ENCODE measurements around the gene MED12L.

Gene MED12L

GRCh38 chr3:151275091-151275490 lies 189.6 kb downstream of the MED12L start:
- H3K27me3 ChIP-seq (ENCODE audit: insufficient read depth, low read length), result no peaks in the 10 kb centered on the region
- H3K27ac ChIP-seq (ENCODE audit: low read depth, low read length), result no peak overlapping the region
- H2AFZ ChIP-seq (ENCODE audit: low read length, unreplicated experiment), result no peak overlapping the region
- no peak overlapping the region for H3K4me3 ChIP-seq (ENCODE audit: low read depth, low read length)
- no peaks in the 10 kb centered on the region for H3K4me1 ChIP-seq (ENCODE audit: control insufficient read depth, insufficient read depth, low read length, unreplicated experiment)
- no peaks in the 10 kb centered on the region for H3K79me2 ChIP-seq (ENCODE audit: control insufficient read depth, insufficient read depth, low read length, unreplicated experiment)
- H3K36me3 ChIP-seq (ENCODE audit: insufficient read depth, low read length), result no peaks in the 10 kb centered on the region

- no peaks in the 10 kb centered on the region for H3K27me3 ChIP-seq (ENCODE audit: insufficient read depth, low read length)
- no peak overlapping the region for H3K27ac ChIP-seq (ENCODE audit: low read depth, low read length)
- H3K4me3 ChIP-seq (ENCODE audit: low read depth, low read length), result no peak overlapping the region
- H3K4me1 ChIP-seq (ENCODE audit: control insufficient read depth, insufficient read depth, low read length, unreplicated experiment), result no peaks in the 10 kb centered on the region
- no peak overlapping the region for H2AFZ ChIP-seq (ENCODE audit: low read length, unreplicated experiment)
- no peaks in the 10 kb centered on the region for H3K36me3 ChIP-seq (ENCODE audit: insufficient read depth, low read length)
- H3K79me2 ChIP-seq (ENCODE audit: control insufficient read depth, insufficient read depth, low read length, unreplicated experiment), result no peaks in the 10 kb centered on the region
Measured at GRCh38 chr3:151276038-151276686, 190.7 kb downstream of the MED12L start.

GRCh38 chr3:151276687-151277042 lies 191.2 kb downstream of the MED12L start:
- Histone ChIP-seq H3K79me2 (ENCODE audit: control insufficient read depth, insufficient read depth, low read length, unreplicated experiment) (no peaks in the 10 kb centered on the region), H3K27me3 (ENCODE audit: insufficient read depth, low read length) (no peaks in the 10 kb centered on the region), H2AFZ (ENCODE audit: low read length, unreplicated experiment) (no peak overlapping the region), H3K36me3 (ENCODE audit: insufficient read depth, low read length) (no peaks in the 10 kb centered on the region), H3K4me3 (ENCODE audit: low read depth, low read length) (no peak overlapping the region), H3K27ac (ENCODE audit: low read depth, low read length) (no peak overlapping the region), H3K4me1 (ENCODE audit: control insufficient read depth, insufficient read depth, low read length, unreplicated experiment) (peaks cover 2% of the 10 kb centered on the region)

- H2AFZ ChIP-seq (ENCODE audit: low read length, unreplicated experiment), result no peak within 1 kb of the TSS
- no peaks in the 10 kb centered on the region for H3K36me3 ChIP-seq (ENCODE audit: insufficient read depth, low read length)
- H3K27me3 ChIP-seq (ENCODE audit: insufficient read depth, low read length), result no peaks in the 10 kb centered on the region
- H3K27ac ChIP-seq (ENCODE audit: low read depth, low read length), result no peak within 1 kb of the TSS
- H3K4me1 ChIP-seq (ENCODE audit: control insufficient read depth, insufficient read depth, low read length, unreplicated experiment), result peaks cover 9% of the 10 kb centered on the region
- no peak within 1 kb of the TSS for H3K4me3 ChIP-seq (ENCODE audit: low read depth, low read length)
- H3K79me2 ChIP-seq (ENCODE audit: control insufficient read depth, insufficient read depth, low read length, unreplicated experiment), result no peaks in the 10 kb centered on the region
Measured at GRCh38 chr3:151278230-151278629, 192.8 kb downstream of the MED12L start, which contains the start of gene P2RY14. TSS of gene P2RY14 (minus strand) at chr3:151278542. CDS start at chr3:151214316, 64,226 bp downstream.

GRCh38 chr3:151281671-151282324 lies 196.3 kb downstream of the MED12L start:
- Histone ChIP-seq H2AFZ (ENCODE audit: low read length, unreplicated experiment) (no peak overlapping the region), H3K36me3 (ENCODE audit: insufficient read depth, low read length) (no peaks in the 10 kb centered on the region), H3K4me1 (ENCODE audit: control insufficient read depth, insufficient read depth, low read length, unreplicated experiment) (peaks cover 20% of the 10 kb centered on the region), H3K79me2 (ENCODE audit: control insufficient read depth, insufficient read depth, low read length, unreplicated experiment) (no peaks in the 10 kb centered on the region), H3K27ac (ENCODE audit: low read depth, low read length) (peak overlapping the region; percentile 40; the same call in 1 of the 2 replicates), H3K27me3 (ENCODE audit: insufficient read depth, low read length) (no peaks in the 10 kb centered on the region), H3K4me3 (ENCODE audit: low read depth, low read length) (no peak overlapping the region)

GRCh38 chr3:151282921-151283320 lies 197.5 kb downstream of the MED12L start:
- no peak overlapping the region for H3K4me3 ChIP-seq (ENCODE audit: low read depth, low read length)
- H3K27ac ChIP-seq (ENCODE audit: low read depth, low read length), result peak overlapping the region; percentile 69; the same call in 1 of the 2 replicates
- peak overlapping the region; percentile 89 for H2AFZ ChIP-seq (ENCODE audit: low read length, unreplicated experiment)
- no peaks in the 10 kb centered on the region for H3K36me3 ChIP-seq (ENCODE audit: insufficient read depth, low read length)
- H3K4me1 ChIP-seq (ENCODE audit: control insufficient read depth, insufficient read depth, low read length, unreplicated experiment), result peaks cover 20% of the 10 kb centered on the region
- H3K27me3 ChIP-seq (ENCODE audit: insufficient read depth, low read length), result no peaks in the 10 kb centered on the region
- H3K79me2 ChIP-seq (ENCODE audit: control insufficient read depth, insufficient read depth, low read length, unreplicated experiment), result no peaks in the 10 kb centered on the region

- peak overlapping the region; percentile 89 for H2AFZ ChIP-seq (ENCODE audit: low read length, unreplicated experiment)
- peaks cover 20% of the 10 kb centered on the region for H3K4me1 ChIP-seq (ENCODE audit: control insufficient read depth, insufficient read depth, low read length, unreplicated experiment)
- no peak overlapping the region for H3K4me3 ChIP-seq (ENCODE audit: low read depth, low read length)
- peak overlapping the region; percentile 69 for H3K27ac ChIP-seq (ENCODE audit: low read depth, low read length)
- no peaks in the 10 kb centered on the region for H3K27me3 ChIP-seq (ENCODE audit: insufficient read depth, low read length)
- H3K79me2 ChIP-seq (ENCODE audit: control insufficient read depth, insufficient read depth, low read length, unreplicated experiment), result no peaks in the 10 kb centered on the region
- no peaks in the 10 kb centered on the region for H3K36me3 ChIP-seq (ENCODE audit: insufficient read depth, low read length)
Measured at GRCh38 chr3:151283387-151283786, 197.9 kb downstream of the MED12L start.

GRCh38 chr3:151283907-151284461 lies 198.5 kb downstream of the MED12L start:
- Histone ChIP-seq H3K27ac (ENCODE audit: low read depth, low read length) (peak overlapping the region; percentile 69), H3K4me3 (ENCODE audit: low read depth, low read length) (no peak overlapping the region), H3K4me1 (ENCODE audit: control insufficient read depth, insufficient read depth, low read length, unreplicated experiment) (peaks cover 20% of the 10 kb centered on the region), H3K36me3 (ENCODE audit: insufficient read depth, low read length) (no peaks in the 10 kb centered on the region), H3K79me2 (ENCODE audit: control insufficient read depth, insufficient read depth, low read length, unreplicated experiment) (no peaks in the 10 kb centered on the region), H3K27me3 (ENCODE audit: insufficient read depth, low read length) (no peaks in the 10 kb centered on the region), H2AFZ (ENCODE audit: low read length, unreplicated experiment) (peak overlapping the region; percentile 86)

GRCh38 chr3:151285940-151286339 lies 200.5 kb downstream of the MED12L start:
- Histone ChIP-seq H3K4me1 (ENCODE audit: control insufficient read depth, insufficient read depth, low read length, unreplicated experiment) (peaks cover 20% of the 10 kb centered on the region), H2AFZ (ENCODE audit: low read length, unreplicated experiment) (peak overlapping the region; percentile 23)

GRCh38 chr3:151289445-151289844 lies 204.0 kb downstream of the MED12L start:
- no peaks in the 10 kb centered on the region for H3K4me1 ChIP-seq (ENCODE audit: control insufficient read depth, insufficient read depth, low read length, unreplicated experiment)

More at GRCh38 chr3:151285940-151286339, 200.5 kb downstream of the MED12L start:
- H3K27me3 ChIP-seq (ENCODE audit: insufficient read depth, low read length), result no peaks in the 10 kb centered on the region
- H3K36me3 ChIP-seq (ENCODE audit: insufficient read depth, low read length), result no peaks in the 10 kb centered on the region
- no peak overlapping the region for H3K27ac ChIP-seq (ENCODE audit: low read depth, low read length)
- no peaks in the 10 kb centered on the region for H3K79me2 ChIP-seq (ENCODE audit: control insufficient read depth, insufficient read depth, low read length, unreplicated experiment)
- H3K4me3 ChIP-seq (ENCODE audit: low read depth, low read length), result no peak overlapping the region

GRCh38 chr3:151290673-151291072 lies 205.2 kb downstream of the MED12L start:
- H3K27ac ChIP-seq (ENCODE audit: low read depth, low read length), result no peak overlapping the region
- no peaks in the 10 kb centered on the region for H3K36me3 ChIP-seq (ENCODE audit: insufficient read depth, low read length)
- no peaks in the 10 kb centered on the region for H3K4me1 ChIP-seq (ENCODE audit: control insufficient read depth, insufficient read depth, low read length, unreplicated experiment)
- H3K4me3 ChIP-seq (ENCODE audit: low read depth, low read length), result no peak overlapping the region
- no peaks in the 10 kb centered on the region for H3K79me2 ChIP-seq (ENCODE audit: control insufficient read depth, insufficient read depth, low read length, unreplicated experiment)
- H3K27me3 ChIP-seq (ENCODE audit: insufficient read depth, low read length), result no peaks in the 10 kb centered on the region
- H2AFZ ChIP-seq (ENCODE audit: low read length, unreplicated experiment), result no peak overlapping the region

More at GRCh38 chr3:151289445-151289844, 204.0 kb downstream of the MED12L start:
- H2AFZ ChIP-seq (ENCODE audit: low read length, unreplicated experiment), result no peak overlapping the region
- no peak overlapping the region for H3K4me3 ChIP-seq (ENCODE audit: low read depth, low read length)
- H3K27ac ChIP-seq (ENCODE audit: low read depth, low read length), result no peak overlapping the region
- no peaks in the 10 kb centered on the region for H3K79me2 ChIP-seq (ENCODE audit: control insufficient read depth, insufficient read depth, low read length, unreplicated experiment)
- no peaks in the 10 kb centered on the region for H3K27me3 ChIP-seq (ENCODE audit: insufficient read depth, low read length)
- no peaks in the 10 kb centered on the region for H3K36me3 ChIP-seq (ENCODE audit: insufficient read depth, low read length)

Data from ACC112 (cell line).